ENCODE results near the gene CNTN5. TPM values are rescaled to one million over a fixed set of nuclear protein-coding genes. Genes with fewer than 3 reads are reported as not detected.

The CNTN5 gene
- total RNA-seq, 1 experiment from 2014 or later = not detected

DNA sequence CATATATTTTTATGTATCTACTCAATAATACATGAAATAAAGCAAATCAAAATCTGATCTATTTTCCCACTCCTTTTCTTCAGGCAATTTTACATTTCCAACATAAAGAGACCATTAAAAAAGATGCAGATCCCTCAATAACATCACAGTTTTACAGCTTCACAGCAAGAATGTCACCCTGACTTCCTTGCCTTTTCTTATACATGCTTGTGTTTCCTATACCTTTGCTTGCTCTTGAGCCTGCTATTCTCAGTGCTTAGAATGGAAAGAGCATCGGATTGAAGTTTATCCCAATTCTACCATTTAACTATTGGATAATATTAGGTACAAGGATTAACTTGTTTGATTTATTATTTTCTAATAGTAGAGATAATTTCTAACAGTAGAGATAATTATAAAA lies 176.7 kb downstream of the CNTN5 start:
- H3K9ac ChIP-seq (ENCODE audit: low read length) = no peak overlapping the region
- no peaks in the 10 kb centered on the region for H3K36me3 ChIP-seq (ENCODE audit: low read depth, low read length)
- no peaks in the 10 kb centered on the region for H3K9me3 ChIP-seq (ENCODE audit: low read length)
- intact Hi-C loops (cut with micrococcal nuclease) = no loop called here
- TF ChIP-seq, protein P1, sequence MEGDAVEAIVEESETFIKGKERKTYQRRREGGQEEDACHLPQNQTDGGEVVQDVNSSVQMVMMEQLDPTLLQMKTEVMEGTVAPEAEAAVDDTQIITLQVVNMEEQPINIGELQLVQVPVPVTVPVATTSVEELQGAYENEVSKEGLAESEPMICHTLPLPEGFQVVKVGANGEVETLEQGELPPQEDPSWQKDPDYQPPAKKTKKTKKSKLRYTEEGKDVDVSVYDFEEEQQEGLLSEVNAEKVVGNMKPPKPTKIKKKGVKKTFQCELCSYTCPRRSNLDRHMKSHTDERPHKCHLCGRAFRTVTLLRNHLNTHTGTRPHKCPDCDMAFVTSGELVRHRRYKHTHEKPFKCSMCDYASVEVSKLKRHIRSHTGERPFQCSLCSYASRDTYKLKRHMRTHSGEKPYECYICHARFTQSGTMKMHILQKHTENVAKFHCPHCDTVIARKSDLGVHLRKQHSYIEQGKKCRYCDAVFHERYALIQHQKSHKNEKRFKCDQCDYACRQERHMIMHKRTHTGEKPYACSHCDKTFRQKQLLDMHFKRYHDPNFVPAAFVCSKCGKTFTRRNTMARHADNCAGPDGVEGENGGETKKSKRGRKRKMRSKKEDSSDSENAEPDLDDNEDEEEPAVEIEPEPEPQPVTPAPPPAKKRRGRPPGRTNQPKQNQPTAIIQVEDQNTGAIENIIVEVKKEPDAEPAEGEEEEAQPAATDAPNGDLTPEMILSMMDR (conservative IDR thresholded peaks at IDR 0.05; ENCODE audit: low read depth, low read length) = no peak
- TF ChIP-seq EZH2 (IDR thresholded peaks at IDR 0.05; ENCODE audit: low read length, unreplicated experiment) = no peak
- TF ChIP-seq EZH2phosphoT487 (IDR thresholded peaks at IDR 0.05; ENCODE audit: borderline replicate concordance, low read length) = no peak
- no peak overlapping the region for H3K4me2 ChIP-seq (ENCODE audit: low read length)
- CTCF ChIA-PET = no interaction called here
- no peaks in the 10 kb centered on the region for H3K27me3 ChIP-seq (ENCODE audit: low read length)
- H3K4me3 ChIP-seq (ENCODE audit: low read length) = no peak overlapping the region
- no peaks in the 10 kb centered on the region for H3K9me2 ChIP-seq (replicated peaks; ENCODE audit: low read length)
- DNase-seq (no peak), ATAC-seq (no peak)
- POLR2A ChIA-PET (ENCODE audit: unreplicated experiment) = no interaction called here
- no TSS peak for BruUV-seq (replicated peaks)
- no peak overlapping the region for H2AFZ ChIP-seq (ENCODE audit: low read length)
- H3K79me2 ChIP-seq (ENCODE audit: low read length) = no peaks in the 10 kb centered on the region
- no peak overlapping the region for H3K27ac ChIP-seq (ENCODE audit: low read length)
- H4K20me1 ChIP-seq (ENCODE audit: low read length) = no peaks in the 10 kb centered on the region
- no peaks in the 10 kb centered on the region for H3K4me1 ChIP-seq (ENCODE audit: insufficient read depth, low read length)
- H3F3A ChIP-seq (ENCODE audit: low read length, unreplicated experiment) = no peaks in the 10 kb centered on the region

- Histone ChIP-seq H3K4me3 (ENCODE audit: low read length) (no peak overlapping the region), H3K27ac (ENCODE audit: low read length) (no peak overlapping the region), H3K4me1 (ENCODE audit: insufficient read depth, low read length) (no peaks in the 10 kb centered on the region), H2AFZ (ENCODE audit: low read length) (no peak overlapping the region), H3F3A (ENCODE audit: low read length, unreplicated experiment) (no peaks in the 10 kb centered on the region), H3K36me3 (ENCODE audit: low read depth, low read length) (no peaks in the 10 kb centered on the region), H4K20me1 (ENCODE audit: low read length) (no peaks in the 10 kb centered on the region), H3K9me3 (ENCODE audit: low read length) (no peaks in the 10 kb centered on the region), H3K4me2 (ENCODE audit: low read length) (no peak overlapping the region), H3K27me3 (ENCODE audit: low read length) (no peaks in the 10 kb centered on the region), H3K79me2 (ENCODE audit: low read length) (no peaks in the 10 kb centered on the region), H3K9me2 (replicated peaks; ENCODE audit: low read length) (no peaks in the 10 kb centered on the region), H3K9ac (ENCODE audit: low read length) (no peak overlapping the region)
- DNase-seq = no peak
- TF ChIP-seq EZH2 (IDR thresholded peaks at IDR 0.05; ENCODE audit: low read length, unreplicated experiment) = no peak
- no peak for TF ChIP-seq EZH2phosphoT487 (IDR thresholded peaks at IDR 0.05; ENCODE audit: borderline replicate concordance, low read length)
- TF ChIP-seq, protein P1 (conservative IDR thresholded peaks at IDR 0.05; ENCODE audit: low read depth, low read length) = no peak
- no TSS peak for BruUV-seq (replicated peaks)
- POLR2A ChIA-PET (ENCODE audit: unreplicated experiment) = no interaction called here
- CTCF ChIA-PET = no interaction called here
- intact Hi-C loops (cut with micrococcal nuclease) = no loop called here
- ATAC-seq = no peak
These were observed 177.5 kb downstream of the CNTN5 start for GRCh38 chr11:99198215-99198614.

- H3K9ac ChIP-seq (ENCODE audit: low read length) = no peak overlapping the region
- H3F3A ChIP-seq (ENCODE audit: low read length, unreplicated experiment) = no peaks in the 10 kb centered on the region
- ATAC-seq (no peak), DNase-seq (no peak)
- H3K4me1 ChIP-seq (ENCODE audit: insufficient read depth, low read length) = no peaks in the 10 kb centered on the region
- no TSS peak for BruUV-seq (replicated peaks)
- H3K4me3 ChIP-seq (ENCODE audit: low read length) = no peak overlapping the region
- ChIA-PET CTCF (no interaction called here), POLR2A (ENCODE audit: unreplicated experiment) (no interaction called here)
- no peak overlapping the region for H3K4me2 ChIP-seq (ENCODE audit: low read length)
- H2AFZ ChIP-seq (ENCODE audit: low read length) = no peak overlapping the region
- H3K27me3 ChIP-seq (ENCODE audit: low read length) = no peaks in the 10 kb centered on the region
- H3K9me3 ChIP-seq (ENCODE audit: low read length) = no peaks in the 10 kb centered on the region
- intact Hi-C loops (cut with micrococcal nuclease) = no loop called here
- H4K20me1 ChIP-seq (ENCODE audit: low read length) = no peaks in the 10 kb centered on the region
- H3K27ac ChIP-seq (ENCODE audit: low read length) = no peak overlapping the region
- no peaks in the 10 kb centered on the region for H3K9me2 ChIP-seq (replicated peaks; ENCODE audit: low read length)
- TF ChIP-seq, protein P1 (conservative IDR thresholded peaks at IDR 0.05; ENCODE audit: low read depth, low read length) = no peak
- no peak for TF ChIP-seq EZH2phosphoT487 (IDR thresholded peaks at IDR 0.05; ENCODE audit: borderline replicate concordance, low read length)
- TF ChIP-seq EZH2 (IDR thresholded peaks at IDR 0.05; ENCODE audit: low read length, unreplicated experiment) = no peak
- H3K79me2 ChIP-seq (ENCODE audit: low read length) = no peaks in the 10 kb centered on the region
- H3K36me3 ChIP-seq (ENCODE audit: low read depth, low read length) = no peaks in the 10 kb centered on the region
These were observed 178.6 kb downstream of the CNTN5 start for GRCh38 chr11:99199341-99199740.
